NCI-H146 (cell line): ENCODE results near the gene CD27.
"Not testable (repeated sequence)": the region's sequence is repeated elsewhere in the genome, so short reads cannot be mapped to it uniquely, and the experiment has no call there.

Source experiments
- DNase-seq: peaks from one replicate; lab custom pipeline; 2025; lab: John Stamatoyannopoulos, UW

Gene CD27

GRCh38 chr12:6461401-6462233 lies 16.9 kb downstream of the CD27 start:
- no peak for DNase-seq

GRCh38 chr12:6462234-6462995 lies 17.7 kb downstream of the CD27 start:
- DNase-seq: no peak

GRCh38 chr12:6463216-6463615 lies 18.5 kb downstream of the CD27 start:
- no peak for DNase-seq

GRCh38 chr12:6463858-6464257 lies 19.1 kb downstream of the CD27 start:
- DNase-seq: no peak

GRCh38 chr12:6464531-6464930 lies 19.8 kb downstream of the CD27 start:
- DNase-seq: no peak

GRCh38 chr12:6465467-6466183 lies 20.9 kb downstream of the CD27 start:
- peak; percentile 76 for DNase-seq

- no peak for DNase-seq
These were observed 21.4 kb downstream of the CD27 start for GRCh38 chr12:6466184-6466573.

- not testable (repeated sequence) for DNase-seq
These were observed 22.0 kb downstream of the CD27 start for GRCh38 chr12:6466751-6467150.

- DNase-seq: not testable (repeated sequence)
These were observed 23.0 kb downstream of the CD27 start for GRCh38 chr12:6467571-6468282.

GRCh38 chr12:6468283-6468575 lies 23.5 kb downstream of the CD27 start:
- DNase-seq: no peak

- DNase-seq: no peak
These were observed 24.3 kb downstream of the CD27 start for GRCh38 chr12:6469092-6469491.

GRCh38 chr12:6469609-6470374 lies 25.0 kb downstream of the CD27 start:
- peak; percentile 66 for DNase-seq

GRCh38 chr12:6470375-6471163 lies 25.8 kb downstream of the CD27 start, which contains the start of gene VAMP1:
VAMP1 (minus strand) TSS chr12:6470677; CDS start chr12:6470531, 146 bp downstream.
- peak; percentile 100 for DNase-seq

- no peak for DNase-seq
These were observed 27.2 kb downstream of the CD27 start for GRCh38 chr12:6471989-6472360.

- no peak for DNase-seq
These were observed 27.7 kb downstream of the CD27 start for GRCh38 chr12:6472491-6472890.

GRCh38 chr12:6475233-6475975 lies 30.6 kb downstream of the CD27 start:
- DNase-seq: not testable (repeated sequence)

- no peak for DNase-seq
These were observed 31.7 kb downstream of the CD27 start for GRCh38 chr12:6476489-6476888.

- not testable (repeated sequence) for DNase-seq
These were observed 33.0 kb downstream of the CD27 start for GRCh38 chr12:6477601-6478377.

- no peak for DNase-seq
These were observed 33.7 kb downstream of the CD27 start for GRCh38 chr12:6478416-6478815.
